ENCODE measurements around the gene AKR1C3.
"Not testable (repeated sequence)": the region's sequence is repeated elsewhere in the genome, so short reads cannot be mapped to it uniquely, and the experiment has no call there.

AKR1C3 gene

GRCh38 chr10:5089865-5090264, 4.3 kb upstream of the AKR1C3 start:
- DNase-seq, result no peak

GRCh38 chr10:5090551-5090950, 3.7 kb upstream of the AKR1C3 start:
- DNase-seq, result no peak

DNA sequence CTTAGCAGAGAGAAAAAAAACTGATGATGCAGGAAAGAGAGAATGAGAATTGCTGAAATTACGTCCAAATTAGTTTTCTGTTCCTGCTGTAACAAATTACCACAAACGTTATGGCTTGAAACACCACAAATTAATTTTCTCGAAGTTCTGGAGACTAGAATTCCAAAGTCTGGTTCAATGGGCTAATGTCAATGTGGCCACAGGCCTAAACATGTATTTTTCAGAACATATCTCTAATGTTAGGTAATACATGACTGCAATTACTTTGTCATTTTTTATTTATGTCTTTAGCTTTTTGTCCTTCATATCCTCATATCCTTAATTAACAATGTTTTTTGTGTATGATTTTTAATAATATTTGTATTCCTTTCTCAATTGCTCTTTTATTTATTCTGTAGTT, 3.0 kb upstream of the AKR1C3 start:
- no peak for DNase-seq

DNA sequence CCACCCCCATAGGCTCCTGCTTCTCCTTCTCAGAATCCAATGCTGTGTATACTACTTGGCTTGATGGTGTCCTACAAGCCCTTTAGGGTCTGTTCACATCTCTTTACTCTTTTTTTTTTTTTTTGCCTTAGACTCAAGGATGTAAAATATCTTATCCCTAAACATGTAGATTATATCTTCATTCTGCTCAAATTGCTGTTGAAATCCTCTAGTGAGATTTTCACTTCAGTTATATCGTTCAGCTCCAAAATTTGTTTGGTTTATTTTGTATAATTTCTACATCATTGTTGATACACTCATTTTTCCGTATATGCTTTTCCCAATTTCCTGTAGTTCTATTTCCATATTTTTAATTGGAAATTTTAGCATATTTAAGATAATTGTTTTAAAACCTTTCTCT, 1.8 kb upstream of the AKR1C3 start:
- no peak for DNase-seq

- DNase-seq, result no peak
Measured at GRCh38 chr10:5092848-5093790, 1.1 kb upstream of the AKR1C3 start.

- no peak for DNase-seq
Measured at GRCh38 chr10:5095687-5096086, 1.5 kb downstream of the AKR1C3 start.

- DNase-seq, result no peak
Measured at GRCh38 chr10:5096108-5096507, 1.9 kb downstream of the AKR1C3 start.

GRCh38 chr10:5102479-5102878, 8.3 kb downstream of the AKR1C3 start:
- DNase-seq, result not testable (repeated sequence)

DNA sequence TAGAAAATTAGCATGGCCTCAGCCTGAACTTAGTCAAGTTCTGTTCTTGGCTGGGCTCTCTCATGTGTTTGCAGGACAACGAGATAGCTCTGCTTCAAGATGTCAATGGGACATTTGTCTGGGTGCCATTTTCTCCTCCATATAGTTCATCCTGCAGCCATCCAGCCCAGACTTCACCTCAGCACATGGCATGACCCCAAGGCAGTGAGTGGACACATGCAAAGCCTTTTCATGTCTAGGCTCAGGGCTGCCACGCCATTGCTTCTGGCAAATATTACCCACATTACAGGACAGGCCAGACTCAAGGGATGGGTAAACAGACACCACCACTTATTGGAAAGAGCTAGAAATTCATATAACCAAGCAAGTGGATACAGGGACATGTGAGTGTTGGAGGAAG, 9.3 kb downstream of the AKR1C3 start:
- DNase-seq, result no peak

DNA sequence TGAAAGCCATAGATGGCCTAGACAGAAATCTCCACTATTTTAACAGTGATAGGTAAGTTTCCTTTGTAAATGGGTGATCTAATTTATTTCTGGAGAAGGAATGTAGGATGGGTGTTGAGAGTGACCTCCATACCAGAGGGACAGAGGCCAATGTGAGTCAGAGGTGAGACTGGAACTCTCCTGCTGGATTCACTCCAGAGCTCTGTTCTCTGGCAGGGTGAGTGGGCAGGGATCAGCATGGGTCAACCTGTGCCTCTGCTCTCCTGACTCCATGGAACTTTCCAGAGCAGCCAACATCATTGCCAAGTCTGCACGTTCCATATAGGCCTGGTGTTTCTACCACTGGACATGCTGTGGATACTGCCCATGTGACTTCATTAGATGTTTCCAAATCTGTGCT, 11.4 kb downstream of the AKR1C3 start:
- DNase-seq, result no peak

DNA sequence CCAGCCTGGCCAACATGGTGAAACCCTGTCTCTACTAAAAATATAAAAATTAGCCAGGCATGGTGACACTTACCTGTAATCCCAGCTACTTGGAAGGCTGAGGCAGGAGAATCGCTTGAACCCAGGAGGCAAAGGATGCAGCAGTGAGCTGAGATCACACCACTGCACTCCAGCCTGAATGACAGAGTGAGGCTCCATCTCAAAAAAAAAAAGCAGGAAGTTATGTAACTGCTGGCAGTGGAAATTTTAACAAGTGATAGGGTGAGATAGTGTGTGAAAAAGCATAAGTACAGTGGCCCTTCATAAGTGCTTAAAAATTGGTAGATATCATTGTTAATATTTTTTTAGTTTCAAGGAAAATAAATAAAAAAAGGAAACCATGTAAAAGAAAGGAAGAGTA, 12.3 kb downstream of the AKR1C3 start:
- no peak for DNase-seq

- DNase-seq, result no peak
Measured at GRCh38 chr10:5107860-5108526, 13.8 kb downstream of the AKR1C3 start.

GRCh38 chr10:5108658-5109416, 14.6 kb downstream of the AKR1C3 start:
- no peak for DNase-seq

- DNase-seq, result not testable (repeated sequence)
Measured at GRCh38 chr10:5109861-5110260, 15.6 kb downstream of the AKR1C3 start.

- no peak for DNase-seq
Measured at GRCh38 chr10:5116621-5117020, 22.4 kb downstream of the AKR1C3 start.

DNA sequence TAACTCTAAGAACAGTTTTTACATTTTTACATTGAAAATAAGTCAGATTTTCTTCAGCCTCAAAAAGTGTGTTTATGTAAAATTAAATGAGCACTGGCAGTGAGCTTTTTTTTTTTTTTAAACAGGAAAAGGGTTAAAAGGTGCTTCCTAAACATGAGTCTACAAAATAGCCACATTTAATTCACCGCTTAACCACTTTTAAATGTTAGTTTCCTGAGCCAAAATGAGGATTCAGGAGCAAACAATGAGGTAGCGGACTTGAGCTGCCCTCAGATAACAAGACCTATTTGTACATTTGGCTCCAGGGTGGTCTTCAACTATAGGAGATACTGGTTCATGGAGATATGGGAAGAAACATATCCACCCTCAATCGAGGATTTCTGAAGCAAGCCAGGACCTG, 22.8 kb downstream of the AKR1C3 start:
- DNase-seq, result no peak

GRCh38 chr10:5119997-5120396, 25.8 kb downstream of the AKR1C3 start:
- not testable (repeated sequence) for DNase-seq

DNA sequence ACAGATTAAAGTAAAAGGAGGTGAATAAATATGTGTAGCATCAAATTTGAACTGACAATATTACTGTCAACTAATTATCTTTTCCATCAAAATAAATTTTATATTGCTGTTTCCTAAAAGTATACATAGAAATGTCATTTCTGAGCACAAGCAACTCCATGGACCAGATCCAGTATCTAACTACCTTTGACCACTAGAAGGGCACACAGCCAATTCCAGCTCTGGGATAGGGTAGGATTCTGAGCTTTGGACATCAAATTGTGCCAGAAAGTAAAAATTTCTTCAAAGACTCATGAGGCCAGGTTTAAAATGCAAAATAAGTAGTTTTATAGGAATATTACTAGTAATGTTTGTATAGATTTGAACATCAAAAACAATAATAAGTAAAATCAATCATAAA, 29.7 kb downstream of the AKR1C3 start:
- DNase-seq, result no peak

DNA sequence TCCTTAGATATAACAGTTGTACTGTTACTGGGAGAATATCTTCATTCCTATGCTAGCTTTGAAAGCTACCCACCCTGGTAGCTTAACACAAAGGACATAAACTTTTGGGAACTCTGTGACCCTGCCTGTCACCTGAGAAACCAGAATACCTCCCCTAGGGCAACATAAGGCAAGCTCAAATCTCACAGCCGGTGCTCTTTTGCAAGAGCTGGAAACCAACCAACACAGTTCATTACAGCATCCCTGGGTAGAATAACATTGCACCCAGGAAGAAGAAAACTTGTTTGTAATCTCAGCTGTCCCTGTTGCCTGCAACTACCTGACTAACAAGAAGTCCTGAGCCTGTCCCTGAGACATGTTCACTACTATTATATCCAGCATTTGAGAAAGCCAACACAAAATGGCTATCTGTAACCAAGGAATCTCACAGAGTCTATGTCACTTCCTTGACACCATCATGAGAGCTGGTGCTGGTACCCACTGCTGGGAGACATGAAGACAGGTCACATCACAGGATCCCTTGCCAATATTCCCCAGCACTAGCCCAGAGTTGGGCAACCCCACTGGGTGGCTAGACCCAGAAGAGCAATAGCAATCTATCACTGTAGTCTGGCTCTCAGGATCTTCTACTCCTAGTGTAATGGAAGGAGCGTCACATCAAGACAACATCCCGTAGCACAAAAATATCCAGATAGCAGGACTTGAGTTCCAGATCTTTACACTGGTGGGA, 31.3 kb downstream of the AKR1C3 start:
- DNase-seq, result no peak

- DNase-seq, result no peak
Measured at GRCh38 chr10:5135581-5135980, 41.4 kb downstream of the AKR1C3 start.

DNA sequence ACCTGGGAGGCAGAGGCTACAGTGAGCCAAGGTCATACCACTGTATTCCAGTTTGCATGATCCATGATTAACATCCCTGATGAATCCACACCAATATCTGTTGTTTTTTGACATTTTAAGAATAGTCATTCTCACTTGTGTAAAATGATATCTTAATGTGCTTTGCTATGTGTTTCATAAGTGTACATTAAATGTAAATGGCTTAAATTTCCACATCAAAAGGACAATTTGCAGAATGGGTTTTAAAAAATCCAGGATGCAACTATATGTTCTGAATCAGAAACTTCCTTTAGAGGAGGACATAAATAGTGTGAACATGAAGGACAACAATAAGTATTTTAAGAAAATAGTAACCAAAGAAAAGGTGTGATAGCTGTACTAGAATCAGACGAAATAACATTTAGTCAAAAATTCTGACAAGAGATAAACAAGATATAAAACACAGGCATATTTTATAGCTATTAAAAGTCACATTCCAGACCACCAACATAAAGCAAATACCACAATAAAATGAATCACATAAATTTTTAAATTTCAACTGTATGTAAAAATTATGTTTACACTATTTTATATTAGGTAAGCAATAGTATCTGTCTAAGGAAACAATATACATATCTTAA, 42.4 kb downstream of the AKR1C3 start:
- no peak for DNase-seq

DNA sequence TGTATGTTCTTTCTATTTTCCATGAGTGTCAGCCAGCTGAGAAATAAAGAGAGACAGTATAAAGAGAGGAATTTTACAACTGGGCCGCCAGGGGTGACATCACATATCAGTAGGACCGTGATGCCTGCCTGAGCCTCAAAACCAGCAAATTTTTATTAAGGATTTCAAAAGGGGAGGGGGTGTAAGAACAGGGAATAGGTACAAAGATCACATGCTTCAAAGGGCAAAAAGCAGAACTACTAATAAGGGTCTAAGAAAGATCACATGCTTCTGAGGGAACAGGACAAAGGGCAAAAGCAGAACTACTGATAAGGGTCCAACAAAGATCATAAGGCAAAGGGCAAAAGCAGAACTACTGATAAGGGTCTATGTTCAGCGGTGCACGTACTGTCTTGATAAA, 43.5 kb downstream of the AKR1C3 start:
- not testable (repeated sequence) for DNase-seq

Measured in activated effector memory CD4-positive, alpha-beta T cell treated with Interleukin-2 at 50 U/mL for 16 hours (primary cell).